ENCODE results near the gene NEUROD1. TPM values are rescaled to one million over a fixed set of nuclear protein-coding genes. Genes with fewer than 3 reads are reported as not detected.

NEUROD1 gene
- total RNA-seq, 1 donor from 2014 or later, result not detected

GRCh38 chr2:181685150-181685688 is 4.9 kb upstream of the NEUROD1 start:
- FAIRE-seq, result no peak
- no peaks in the 10 kb centered on the region for H3K36me3 ChIP-seq (ENCODE audit: control insufficient read depth, insufficient read depth, low read length)
- DNase-seq (ENCODE audit: low read depth), result peak; percentile 10
- TF ChIP-seq CTCF (IDR thresholded peaks at IDR 0.05; ENCODE audit: insufficient read depth, low read length, severe bottlenecking), result no peak
- H3K4me3 ChIP-seq (ENCODE audit: low read depth, low read length), result no peak overlapping the region
- peaks cover 49% of the 10 kb centered on the region for H3K27me3 ChIP-seq (ENCODE audit: control insufficient read depth, insufficient read depth, low read length)

- FAIRE-seq, result no peak
These were observed 4.3 kb upstream of the NEUROD1 start for GRCh38 chr2:181684454-181685149.

GRCh38 chr2:181683518-181684453 is 3.5 kb upstream of the NEUROD1 start:
- H3K4me3 ChIP-seq (ENCODE audit: low read depth, low read length), result no peak overlapping the region
- no peaks in the 10 kb centered on the region for H3K36me3 ChIP-seq (ENCODE audit: control insufficient read depth, insufficient read depth, low read length)
- DNase-seq (ENCODE audit: low read depth) (no peak), FAIRE-seq (no peak)
- TF ChIP-seq CTCF (IDR thresholded peaks at IDR 0.05; ENCODE audit: insufficient read depth, low read length, severe bottlenecking), result no peak
- H3K27me3 ChIP-seq (ENCODE audit: control insufficient read depth, insufficient read depth, low read length), result peaks cover 53% of the 10 kb centered on the region

More at GRCh38 chr2:181684454-181685149, 4.3 kb upstream of the NEUROD1 start:
- no peak for DNase-seq (ENCODE audit: low read depth)
- Histone ChIP-seq H3K4me3 (ENCODE audit: low read depth, low read length) (no peak overlapping the region), H3K27me3 (ENCODE audit: control insufficient read depth, insufficient read depth, low read length) (peaks cover 52% of the 10 kb centered on the region), H3K36me3 (ENCODE audit: control insufficient read depth, insufficient read depth, low read length) (no peaks in the 10 kb centered on the region)
- TF ChIP-seq CTCF (IDR thresholded peaks at IDR 0.05; ENCODE audit: insufficient read depth, low read length, severe bottlenecking), result no peak

- Histone ChIP-seq H3K36me3 (ENCODE audit: control insufficient read depth, insufficient read depth, low read length) (no peaks in the 10 kb centered on the region), H3K27me3 (ENCODE audit: control insufficient read depth, insufficient read depth, low read length) (peaks cover 60% of the 10 kb centered on the region), H3K4me3 (ENCODE audit: low read depth, low read length) (no peak overlapping the region)
- DNase-seq (ENCODE audit: low read depth) (no peak), FAIRE-seq (no peak)
- no peak for TF ChIP-seq CTCF (IDR thresholded peaks at IDR 0.05; ENCODE audit: insufficient read depth, low read length, severe bottlenecking)
These were observed 2.6 kb upstream of the NEUROD1 start for GRCh38 chr2:181682795-181683517.

GRCh38 chr2:181682026-181682789 is 1.9 kb upstream of the NEUROD1 start:
- no peaks in the 10 kb centered on the region for H3K36me3 ChIP-seq (ENCODE audit: control insufficient read depth, insufficient read depth, low read length)
- no peak for DNase-seq (ENCODE audit: low read depth)
- H3K4me3 ChIP-seq (ENCODE audit: low read depth, low read length), result no peak overlapping the region
- no peak for FAIRE-seq
- no peak for TF ChIP-seq CTCF (IDR thresholded peaks at IDR 0.05; ENCODE audit: insufficient read depth, low read length, severe bottlenecking)
- peaks cover 60% of the 10 kb centered on the region for H3K27me3 ChIP-seq (ENCODE audit: control insufficient read depth, insufficient read depth, low read length)

Data from bronchial epithelial cell (primary cell).